ENCODE results near the gene VSNL1. TPM values are rescaled to one million over a fixed set of nuclear protein-coding genes. Genes with fewer than 3 reads are reported as not detected.

Gene VSNL1
- total and polyA plus RNA-seq, 7 donors: 0.27 to 5.1 (median 1.1) TPM; not detected in 2

DNA sequence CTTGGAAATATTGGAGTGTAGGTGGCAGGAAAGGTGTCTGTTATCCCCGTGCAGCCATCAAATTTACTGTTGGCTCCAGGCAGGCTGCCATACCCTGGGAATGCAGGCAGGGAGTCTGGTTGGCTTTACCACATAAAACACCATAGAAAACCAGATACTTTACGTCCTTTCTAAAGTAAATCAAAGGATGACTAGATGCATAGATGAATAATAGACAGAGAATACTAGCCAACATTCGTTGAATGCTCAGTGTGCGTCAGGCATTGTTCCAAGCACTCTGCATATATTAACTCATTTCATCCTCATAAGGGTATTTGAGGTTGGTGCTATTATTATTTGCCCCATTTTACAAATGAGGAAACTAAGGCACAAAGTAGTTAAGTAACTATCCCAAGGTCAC lies 65.2 kb downstream of the VSNL1 start:
- intact Hi-C loops (cut with DNase I): no loop called here
- no peaks in the 10 kb centered on the region for H3K9me3 ChIP-seq
- no peaks in the 10 kb centered on the region for H3K36me3 ChIP-seq
- WGBS, 2 donors: 78 to 86% methylated on average over 4 of the region's 4 CpGs
- H3K4me3 ChIP-seq: no peak overlapping the region
- TF ChIP-seq POLR2AphosphoS5 (IDR thresholded peaks at IDR 0.05) (no peak), EP300 (IDR thresholded peaks at IDR 0.05) (no peak), POLR2A (IDR thresholded peaks at IDR 0.05) (no peak)
- TF ChIP-seq, protein P1, sequence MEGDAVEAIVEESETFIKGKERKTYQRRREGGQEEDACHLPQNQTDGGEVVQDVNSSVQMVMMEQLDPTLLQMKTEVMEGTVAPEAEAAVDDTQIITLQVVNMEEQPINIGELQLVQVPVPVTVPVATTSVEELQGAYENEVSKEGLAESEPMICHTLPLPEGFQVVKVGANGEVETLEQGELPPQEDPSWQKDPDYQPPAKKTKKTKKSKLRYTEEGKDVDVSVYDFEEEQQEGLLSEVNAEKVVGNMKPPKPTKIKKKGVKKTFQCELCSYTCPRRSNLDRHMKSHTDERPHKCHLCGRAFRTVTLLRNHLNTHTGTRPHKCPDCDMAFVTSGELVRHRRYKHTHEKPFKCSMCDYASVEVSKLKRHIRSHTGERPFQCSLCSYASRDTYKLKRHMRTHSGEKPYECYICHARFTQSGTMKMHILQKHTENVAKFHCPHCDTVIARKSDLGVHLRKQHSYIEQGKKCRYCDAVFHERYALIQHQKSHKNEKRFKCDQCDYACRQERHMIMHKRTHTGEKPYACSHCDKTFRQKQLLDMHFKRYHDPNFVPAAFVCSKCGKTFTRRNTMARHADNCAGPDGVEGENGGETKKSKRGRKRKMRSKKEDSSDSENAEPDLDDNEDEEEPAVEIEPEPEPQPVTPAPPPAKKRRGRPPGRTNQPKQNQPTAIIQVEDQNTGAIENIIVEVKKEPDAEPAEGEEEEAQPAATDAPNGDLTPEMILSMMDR (IDR thresholded peaks at IDR 0.05): no peak
- H3K4me1 ChIP-seq: no peaks in the 10 kb centered on the region
- DNase-seq: no peak
- H3K27ac ChIP-seq: no peak overlapping the region
- no peaks in the 10 kb centered on the region for H3K27me3 ChIP-seq

DNA sequence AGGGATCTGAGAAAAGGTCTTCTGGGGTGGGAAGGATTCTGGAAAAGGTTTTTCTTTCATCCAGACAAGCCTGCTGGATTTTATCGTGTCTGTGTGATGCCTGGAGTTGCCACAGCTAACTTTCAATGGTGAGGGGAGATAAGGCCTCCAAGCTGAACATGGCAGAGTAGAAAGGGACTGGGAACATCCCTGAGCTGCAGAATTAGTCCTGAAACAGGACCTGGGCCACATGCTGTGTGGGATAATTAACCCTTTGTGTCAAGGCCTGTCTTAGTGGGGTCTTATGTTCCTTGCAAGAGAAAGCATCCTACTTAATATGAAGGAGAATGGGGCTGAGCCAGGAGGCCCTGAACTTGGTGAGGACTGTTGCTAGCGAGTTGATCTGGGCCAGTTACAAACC lies 66.4 kb downstream of the VSNL1 start:
- no peaks in the 10 kb centered on the region for H3K27me3 ChIP-seq
- no peaks in the 10 kb centered on the region for H3K4me1 ChIP-seq
- intact Hi-C loops (cut with DNase I): no loop called here
- H3K9me3 ChIP-seq: no peaks in the 10 kb centered on the region
- DNase-seq: no peak
- H3K4me3 ChIP-seq: no peak overlapping the region
- WGBS, 2 donors: 78 to 92% methylated on average over 2 of the region's 2 CpGs
- no peaks in the 10 kb centered on the region for H3K36me3 ChIP-seq
- TF ChIP-seq EP300 (IDR thresholded peaks at IDR 0.05) (no peak), POLR2A (IDR thresholded peaks at IDR 0.05) (no peak), POLR2AphosphoS5 (IDR thresholded peaks at IDR 0.05) (no peak)
- TF ChIP-seq, protein P1 (IDR thresholded peaks at IDR 0.05): no peak
- no peak overlapping the region for H3K27ac ChIP-seq

DNA sequence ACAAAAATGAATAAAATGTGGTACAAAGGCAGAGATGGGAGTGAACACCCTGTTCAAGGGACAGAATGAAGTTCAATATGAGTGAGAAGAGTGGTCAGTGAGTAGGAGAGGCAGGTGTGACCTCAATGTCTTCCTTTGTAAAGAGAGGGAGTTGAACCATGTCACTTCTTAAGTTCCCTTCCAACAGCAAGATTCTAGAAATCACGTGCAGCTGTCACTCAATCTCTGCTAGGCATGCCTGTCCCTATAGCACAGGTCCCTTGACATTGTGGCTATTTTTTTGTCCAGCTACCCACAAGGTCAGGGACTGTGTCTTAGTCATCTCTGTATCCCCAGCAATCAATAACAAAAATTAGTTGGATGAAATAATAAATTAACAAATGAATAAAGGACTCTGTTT lies 66.9 kb downstream of the VSNL1 start:
- no peaks in the 10 kb centered on the region for H3K4me1 ChIP-seq
- no peak overlapping the region for H3K27ac ChIP-seq
- no peaks in the 10 kb centered on the region for H3K9me3 ChIP-seq
- intact Hi-C loops (cut with DNase I): no loop called here
- TF ChIP-seq, protein P1 (IDR thresholded peaks at IDR 0.05): no peak
- TF ChIP-seq EP300 (IDR thresholded peaks at IDR 0.05): no peak
- TF ChIP-seq POLR2AphosphoS5 (IDR thresholded peaks at IDR 0.05): no peak
- no peak for TF ChIP-seq POLR2A (IDR thresholded peaks at IDR 0.05)
- 92 to 93% methylated on average over 1 of the region's 1 CpG for WGBS, 2 donors
- no peaks in the 10 kb centered on the region for H3K27me3 ChIP-seq
- no peak for DNase-seq
- no peak overlapping the region for H3K4me3 ChIP-seq
- no peaks in the 10 kb centered on the region for H3K36me3 ChIP-seq

DNA sequence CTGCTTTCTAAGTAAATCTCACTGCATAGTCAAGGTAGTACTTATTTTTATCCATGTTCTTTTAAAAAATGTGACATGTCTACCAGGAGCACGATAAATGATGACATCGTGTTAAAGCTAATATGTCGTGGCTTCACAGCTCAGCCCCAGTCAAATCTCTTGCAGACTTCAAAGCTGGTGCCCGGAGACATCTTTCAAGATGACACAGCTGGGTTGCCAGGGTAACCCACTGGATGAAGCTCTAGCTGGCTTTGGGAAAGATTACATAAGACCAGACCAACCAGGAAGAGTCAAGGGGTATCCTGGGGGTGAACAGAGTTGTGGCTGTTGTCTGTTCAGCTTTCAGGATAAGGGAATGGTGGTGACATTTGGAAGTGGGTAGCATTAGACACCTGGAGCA lies 67.8 kb downstream of the VSNL1 start:
- intact Hi-C loops (cut with DNase I): no loop called here
- Histone ChIP-seq H3K4me1 (no peaks in the 10 kb centered on the region), H3K9me3 (no peaks in the 10 kb centered on the region), H3K36me3 (no peaks in the 10 kb centered on the region), H3K4me3 (no peak overlapping the region), H3K27ac (no peak overlapping the region), H3K27me3 (no peaks in the 10 kb centered on the region)
- TF ChIP-seq, protein P1 (IDR thresholded peaks at IDR 0.05): no peak
- TF ChIP-seq POLR2A (IDR thresholded peaks at IDR 0.05) (no peak), EP300 (IDR thresholded peaks at IDR 0.05) (no peak), POLR2AphosphoS5 (IDR thresholded peaks at IDR 0.05) (no peak)
- 80 to 91% methylated on average over 4 of the region's 4 CpGs for WGBS, 2 donors
- DNase-seq: no peak

DNA sequence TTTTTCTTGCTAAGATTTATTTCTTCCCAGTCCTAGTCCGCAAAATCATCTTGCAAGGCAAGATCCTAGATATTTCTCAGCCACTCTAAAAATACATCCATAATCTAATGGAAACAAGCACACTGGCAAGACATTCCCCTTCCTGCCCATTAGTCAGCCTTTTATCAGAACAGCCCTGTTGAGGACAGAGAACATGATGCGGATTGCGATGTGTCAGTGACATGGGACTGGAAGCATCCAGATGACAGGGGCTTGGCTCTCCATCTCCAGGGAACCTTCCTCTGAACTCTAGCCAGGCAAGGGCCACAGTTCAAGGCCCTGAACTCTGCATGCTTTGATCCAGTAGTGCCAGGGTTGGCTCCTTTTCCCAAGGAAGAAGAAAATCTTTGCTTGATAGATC lies 70.0 kb downstream of the VSNL1 start:
- intact Hi-C loops (cut with DNase I): no loop called here
- WGBS, 2 donors: 65 to 91% methylated on average over 3 of the region's 3 CpGs

More for the DNA sequence above, 70.0 kb downstream of the VSNL1 start:
- H3K9me3 ChIP-seq: no peaks in the 10 kb centered on the region
- no peaks in the 10 kb centered on the region for H3K36me3 ChIP-seq
- H3K4me1 ChIP-seq: no peaks in the 10 kb centered on the region
- H3K27ac ChIP-seq: no peak overlapping the region
- TF ChIP-seq POLR2AphosphoS5 (IDR thresholded peaks at IDR 0.05): no peak
- TF ChIP-seq, protein P1 (IDR thresholded peaks at IDR 0.05): no peak
- no peak for TF ChIP-seq POLR2A (IDR thresholded peaks at IDR 0.05)
- no peak for TF ChIP-seq EP300 (IDR thresholded peaks at IDR 0.05)
- H3K27me3 ChIP-seq: no peaks in the 10 kb centered on the region
- no peak for DNase-seq
- H3K4me3 ChIP-seq: no peak overlapping the region
